HG02938 (cell line): ENCODE data around the gene CADM1.

ENCODE experiments used
- ATAC-seq: cut with Tn5 transposase; IDR thresholded peaks from one replicate; pipeline ENCODE4 v1.9.1; 2021; ENCODE audit warnings: mild to moderate bottlenecking, moderate library complexity; ENCODE audit not compliant: unreplicated experiment

CADM1 gene

DNA sequence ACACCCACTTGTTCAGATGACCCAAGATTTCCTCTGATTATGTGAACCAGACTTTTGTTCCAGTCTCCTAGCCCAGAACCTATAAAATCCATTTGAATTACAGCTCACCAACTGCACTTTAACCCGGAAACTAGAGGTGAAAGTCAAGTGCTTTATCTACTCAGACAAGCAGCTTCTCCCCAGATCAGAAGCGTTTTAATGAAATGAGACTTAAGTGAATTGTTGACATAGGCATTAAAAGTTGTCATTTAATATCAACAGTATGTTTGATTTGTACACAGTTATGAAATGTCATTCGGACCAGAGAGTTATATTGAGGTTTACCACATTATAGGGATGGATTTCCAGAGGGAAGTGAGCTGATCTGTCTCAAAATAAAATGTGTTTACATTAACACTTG is 52.0 kb downstream of the CADM1 start:
- no peak for ATAC-seq

DNA sequence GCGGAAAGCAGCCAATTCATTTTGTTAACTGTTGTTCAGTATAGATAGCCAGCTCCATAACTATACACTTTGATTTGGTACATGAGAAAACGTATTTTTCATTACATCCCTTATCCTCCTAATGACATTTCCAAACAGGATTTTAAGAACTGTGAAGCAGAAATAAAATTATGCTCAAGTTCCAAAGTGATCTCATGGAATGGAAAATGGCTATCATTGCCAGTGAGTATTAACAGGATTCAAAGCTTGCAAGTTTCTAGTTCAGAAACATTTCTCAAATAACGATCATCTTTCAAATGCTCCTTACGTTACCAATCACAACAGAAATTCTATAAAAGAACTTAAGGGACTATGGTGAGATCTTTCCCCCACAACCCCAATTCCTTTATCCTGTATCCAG is 53.7 kb downstream of the CADM1 start:
- ATAC-seq = no peak

DNA sequence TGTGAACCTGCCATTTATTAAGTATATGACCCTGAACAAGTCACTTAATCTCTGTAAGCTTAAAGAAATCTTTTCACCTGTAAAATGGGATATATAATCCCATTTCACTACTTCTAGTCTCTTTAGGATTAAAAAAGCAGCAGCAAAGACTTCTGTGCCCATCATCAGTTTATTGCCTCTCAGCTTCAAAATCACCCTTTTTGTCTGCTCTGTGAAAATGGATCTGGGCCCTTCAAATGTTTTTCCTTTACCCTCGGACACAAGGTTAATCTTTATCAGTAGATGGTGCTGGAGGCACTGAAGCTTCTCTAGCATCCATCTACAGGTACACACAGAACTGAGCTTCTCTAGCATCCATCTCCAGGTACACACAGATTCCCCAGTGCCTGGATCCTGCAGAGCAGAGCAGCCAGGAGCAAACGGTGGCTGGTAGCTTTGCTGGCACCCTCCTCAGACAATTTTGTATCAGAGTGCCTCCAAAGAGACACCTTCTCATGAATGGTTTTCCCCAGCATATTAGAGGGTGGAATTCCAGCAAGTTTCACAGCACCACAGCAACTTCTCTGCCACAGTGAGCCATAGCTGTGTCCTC is 56.8 kb downstream of the CADM1 start:
- no peak for ATAC-seq

DNA sequence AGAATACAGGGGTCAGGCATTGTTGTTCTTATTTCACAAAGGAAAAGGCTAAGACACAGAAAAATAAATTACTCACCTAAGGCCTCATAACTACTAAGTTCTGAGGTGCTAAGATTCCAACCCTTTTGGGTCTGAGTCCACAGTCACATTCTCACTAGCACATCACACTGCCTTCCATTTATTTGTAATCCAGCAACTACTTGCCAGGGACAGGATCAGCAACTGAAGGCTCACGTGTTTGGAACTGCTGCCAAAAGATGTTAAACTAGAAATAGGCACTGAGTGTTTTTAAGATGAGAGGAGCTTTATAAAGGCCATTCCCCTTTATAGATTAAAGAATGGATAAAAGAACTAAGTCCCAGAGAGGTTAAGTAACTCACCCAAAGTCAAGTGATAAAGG is 58.0 kb downstream of the CADM1 start:
- no peak for ATAC-seq

DNA sequence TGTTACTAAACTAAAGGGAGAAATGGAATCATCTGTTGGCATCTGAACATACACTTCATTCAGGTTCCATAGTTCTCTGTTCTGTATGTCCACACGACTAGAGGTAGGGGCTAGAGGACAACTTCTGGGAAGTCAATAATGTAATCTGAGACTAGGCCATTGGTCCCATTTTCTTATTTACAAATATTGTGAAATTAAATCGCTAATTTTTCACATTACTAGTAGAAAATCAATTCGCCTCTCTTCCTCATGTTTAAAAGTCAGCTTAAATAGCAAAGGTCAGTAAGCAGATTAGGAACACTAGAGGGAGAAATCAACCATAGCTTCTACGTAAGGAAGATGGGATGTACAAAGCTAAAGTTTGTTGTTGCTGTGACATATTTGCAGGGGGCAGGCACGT is 59.7 kb downstream of the CADM1 start:
- ATAC-seq = no peak

DNA sequence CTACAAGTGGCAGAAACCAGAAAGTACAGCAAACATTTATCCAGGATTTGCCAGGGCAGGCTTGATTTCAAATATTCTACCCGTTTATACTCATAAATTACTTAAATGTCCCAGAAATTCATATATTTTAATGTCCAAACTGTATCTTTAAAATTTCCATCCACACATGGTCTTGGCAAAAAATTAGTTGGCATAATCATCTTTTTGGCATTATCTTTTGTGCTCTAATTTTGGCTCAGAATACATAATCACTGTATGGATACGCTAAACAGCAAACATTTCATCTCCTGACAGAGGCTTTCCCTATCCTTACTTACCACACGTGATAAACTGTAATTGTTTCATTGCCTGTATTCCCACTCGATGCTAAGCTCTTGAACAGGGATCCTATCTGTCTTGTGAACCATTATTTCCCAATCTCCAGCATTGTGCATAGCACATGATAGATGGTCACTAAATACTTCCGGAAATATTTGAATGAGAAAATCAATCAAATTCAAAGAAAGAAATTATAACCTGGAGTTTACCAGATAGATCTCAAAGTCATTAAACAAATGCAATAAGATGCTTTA is 64.2 kb downstream of the CADM1 start:
- no peak for ATAC-seq

DNA sequence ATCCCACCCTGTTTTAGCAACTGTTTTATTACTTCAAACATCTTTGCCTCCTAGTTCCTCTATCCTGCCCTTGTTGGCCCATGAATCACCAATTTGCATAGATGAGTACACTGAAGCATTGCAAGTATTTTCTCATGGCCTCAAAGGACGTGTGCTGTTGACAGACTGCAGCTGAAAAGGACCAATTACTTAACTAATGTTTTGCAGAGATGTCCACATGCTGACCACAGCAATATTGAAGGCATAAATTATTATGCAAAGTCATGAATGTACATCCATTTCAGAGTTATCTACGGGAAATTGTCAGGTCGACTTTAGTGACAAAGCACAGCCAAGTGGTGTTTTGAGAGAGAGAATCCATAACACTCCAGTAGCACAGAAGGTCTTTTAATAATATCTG is 64.8 kb downstream of the CADM1 start:
- ATAC-seq = no peak

DNA sequence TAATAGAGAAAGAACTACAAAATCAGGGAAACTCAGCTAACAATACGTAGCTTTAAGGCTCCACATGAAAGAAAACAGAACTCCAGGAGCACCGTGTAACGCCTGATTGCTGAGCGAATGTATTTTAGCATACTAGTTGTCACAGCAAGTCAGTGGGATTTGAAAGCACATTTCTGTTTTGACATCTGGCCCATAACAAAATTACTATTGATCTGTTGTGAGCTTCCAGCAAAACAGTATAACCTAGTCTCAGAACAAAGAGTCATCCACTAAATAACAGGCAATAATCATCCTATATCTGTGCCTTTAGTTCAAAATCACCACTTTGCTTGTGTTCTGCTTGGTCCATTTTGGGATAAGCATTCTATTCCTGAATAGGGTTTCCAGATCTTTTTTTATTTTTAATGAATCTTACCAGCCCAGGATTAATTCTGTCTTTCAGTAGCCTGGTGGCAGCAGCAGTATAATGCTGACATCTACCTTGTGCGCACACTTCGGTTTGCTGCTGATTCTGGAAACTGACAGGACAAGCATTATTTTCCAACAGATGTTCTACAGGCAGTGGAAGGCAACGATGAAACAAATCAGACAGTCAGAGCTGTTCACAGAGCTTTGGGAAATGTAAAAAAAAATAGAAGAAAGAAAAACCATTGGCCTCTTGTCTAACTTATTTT is 66.2 kb downstream of the CADM1 start:
- no peak for ATAC-seq

DNA sequence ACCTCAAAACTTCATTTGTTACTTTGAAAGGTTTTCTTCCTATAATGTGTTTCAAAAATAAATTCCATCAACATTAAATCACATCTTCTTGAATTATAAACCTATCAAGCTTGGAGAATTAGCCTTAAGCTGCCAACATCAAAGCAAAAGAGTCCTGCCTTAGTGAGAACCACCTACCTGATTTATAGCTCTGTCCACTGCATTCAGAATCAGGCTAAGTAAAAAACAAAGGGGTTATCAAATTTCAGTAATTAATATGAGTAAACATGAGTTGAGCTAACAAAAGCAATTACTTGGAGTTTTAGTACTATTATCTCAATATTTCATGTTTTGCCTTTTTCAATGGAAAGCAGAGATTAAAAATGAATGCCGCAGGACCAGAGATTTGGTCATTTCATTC is 73.9 kb downstream of the CADM1 start:
- no peak for ATAC-seq

DNA sequence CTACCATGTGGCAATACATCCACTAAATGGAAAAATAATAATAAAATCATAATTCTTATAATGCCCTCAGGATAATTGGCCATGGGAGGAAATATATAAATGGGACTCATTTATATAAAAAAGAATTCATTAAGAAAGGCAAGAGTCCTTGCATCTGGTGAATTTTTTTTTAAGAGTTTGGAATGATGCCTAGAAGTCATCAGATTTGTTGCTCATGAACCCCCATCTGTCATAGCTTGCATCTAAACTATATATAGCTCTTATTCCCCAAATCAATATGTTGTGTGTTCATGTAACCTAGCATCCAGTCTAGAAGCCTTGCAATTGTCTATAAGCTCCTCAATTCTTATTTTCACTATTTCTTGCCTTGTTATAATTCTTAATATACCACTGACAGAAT is 75.9 kb downstream of the CADM1 start:
- no peak for ATAC-seq

DNA sequence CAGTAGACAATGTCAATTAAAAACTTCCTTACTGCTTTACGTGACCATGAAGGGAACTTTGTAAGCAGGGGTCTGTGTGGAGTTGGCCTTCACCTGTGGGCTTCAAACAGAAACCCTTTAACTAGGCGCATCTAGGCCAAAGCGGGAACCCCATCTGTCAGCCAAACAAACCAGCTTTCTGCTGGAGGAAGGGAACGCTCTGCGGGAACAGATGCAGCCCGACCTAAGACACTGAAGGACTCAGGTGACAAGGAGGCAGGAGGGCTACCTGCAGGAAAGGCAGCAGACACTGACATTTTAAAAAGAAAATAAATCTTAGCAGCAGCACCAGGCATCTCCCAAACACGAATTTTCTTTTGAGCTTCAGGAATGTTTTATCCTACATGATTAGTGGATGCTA is 78.4 kb downstream of the CADM1 start:
- no peak for ATAC-seq

DNA sequence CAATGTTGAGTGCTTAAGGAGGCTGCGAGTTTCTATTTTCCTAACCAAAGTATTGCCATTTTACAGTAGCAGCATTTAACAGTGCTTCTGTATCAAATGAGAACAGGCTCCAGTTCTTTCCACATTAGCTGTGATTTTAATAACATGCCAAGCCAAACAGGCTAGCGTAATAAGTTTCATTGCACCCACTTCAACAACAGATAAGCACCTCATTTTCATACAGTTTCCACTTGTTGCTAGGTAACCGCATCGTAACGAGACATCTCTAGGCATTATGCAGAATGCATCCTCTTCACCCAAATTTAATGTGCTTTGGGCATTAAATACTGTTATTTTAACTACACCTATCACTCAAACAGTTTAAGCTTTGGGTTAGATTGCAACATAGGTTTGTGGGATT is 79.0 kb downstream of the CADM1 start:
- ATAC-seq = no peak

DNA sequence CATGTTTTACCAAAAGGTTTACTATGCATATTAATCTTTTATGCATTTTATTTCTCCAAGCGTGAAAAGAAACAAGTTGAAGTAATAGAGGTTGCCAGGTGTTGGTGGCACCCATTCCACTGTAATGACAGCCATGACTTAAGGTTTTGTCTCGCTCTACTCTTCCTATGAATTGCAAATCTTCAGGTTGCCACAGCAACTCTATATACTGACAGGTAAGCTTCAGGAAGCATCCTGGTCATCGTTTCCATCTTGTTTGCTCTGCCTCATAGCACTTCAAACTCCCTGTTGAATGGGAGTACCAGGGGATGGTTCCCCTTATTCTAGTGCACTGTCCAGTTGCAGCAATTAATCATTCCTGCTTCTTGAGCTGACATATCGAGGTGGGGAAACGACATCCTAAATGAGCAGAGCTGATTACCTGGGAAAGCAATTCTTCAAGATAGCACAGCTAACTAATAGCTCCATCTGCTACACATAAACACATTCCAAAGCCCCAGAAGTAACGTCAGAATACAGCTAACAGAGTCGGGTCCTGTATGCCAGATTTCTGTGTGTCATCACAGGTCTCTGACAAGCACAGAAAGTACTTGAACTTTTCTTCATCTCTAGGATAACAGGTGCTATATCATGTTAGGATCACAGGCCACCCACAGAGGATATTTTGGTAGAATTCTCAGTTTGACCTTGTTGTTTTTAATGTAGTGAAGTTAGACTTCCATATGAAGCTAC is 80.3 kb downstream of the CADM1 start:
- no peak for ATAC-seq

DNA sequence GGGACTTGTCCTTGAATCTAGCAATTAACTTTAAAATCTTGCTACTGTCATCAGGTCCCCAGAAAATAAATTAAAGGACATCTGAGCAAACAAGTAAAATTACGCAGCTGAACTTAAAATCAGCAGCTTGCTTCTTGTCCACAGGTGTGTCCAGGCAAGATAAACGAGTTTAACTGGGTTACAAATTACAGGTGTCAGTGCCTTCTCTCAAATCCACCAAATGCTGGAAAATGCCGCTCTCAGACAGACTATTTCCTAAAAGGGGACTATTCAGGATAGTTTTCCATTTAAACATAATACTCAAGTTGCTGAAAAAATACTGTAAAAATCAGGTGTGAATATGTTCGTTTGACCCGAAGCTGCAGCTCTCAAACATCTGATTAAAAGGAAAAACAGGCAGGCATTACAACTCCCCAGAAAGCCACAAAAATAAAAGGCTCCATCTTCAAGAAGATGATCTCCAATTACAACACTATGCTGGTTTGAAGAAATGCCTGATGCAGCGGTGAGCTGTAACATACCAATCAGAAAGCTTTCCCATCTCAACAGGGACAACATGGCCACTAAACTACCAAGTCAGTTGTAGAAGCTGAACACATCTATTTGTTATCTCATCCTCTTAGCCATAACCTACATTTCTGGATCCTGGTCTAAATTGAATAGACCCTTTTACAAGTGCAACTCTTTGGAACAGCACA is 82.1 kb downstream of the CADM1 start:
- no peak for ATAC-seq

DNA sequence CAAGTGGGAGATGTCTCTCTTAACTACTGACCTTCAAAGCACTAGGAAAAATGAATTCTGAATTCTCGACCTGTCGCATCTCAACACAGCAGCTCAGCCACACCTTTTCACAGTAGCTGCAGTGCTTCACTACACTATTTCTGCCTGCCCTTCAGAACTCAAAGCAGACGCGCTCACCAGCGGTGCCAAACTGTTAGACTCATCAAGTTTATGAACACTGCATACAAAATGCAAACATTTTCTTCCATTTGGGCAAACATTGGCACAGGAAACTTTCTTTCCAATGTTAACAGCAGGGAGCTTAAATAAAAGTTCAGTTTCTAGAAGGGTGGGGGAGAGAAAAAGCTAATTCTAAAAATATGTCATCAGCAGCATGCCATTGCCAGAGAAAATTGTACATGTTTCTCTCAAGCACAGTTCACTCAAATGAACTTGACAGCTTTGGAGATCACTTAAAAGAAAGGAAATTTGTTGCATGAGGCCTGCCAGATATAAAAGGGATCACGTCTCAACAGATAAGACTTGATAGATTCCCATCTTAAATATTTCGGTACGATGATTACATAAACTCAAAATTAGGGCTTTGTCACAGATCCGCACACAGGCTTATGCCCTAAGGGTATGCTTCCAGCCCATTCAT is 82.7 kb downstream of the CADM1 start:
- no peak for ATAC-seq

DNA sequence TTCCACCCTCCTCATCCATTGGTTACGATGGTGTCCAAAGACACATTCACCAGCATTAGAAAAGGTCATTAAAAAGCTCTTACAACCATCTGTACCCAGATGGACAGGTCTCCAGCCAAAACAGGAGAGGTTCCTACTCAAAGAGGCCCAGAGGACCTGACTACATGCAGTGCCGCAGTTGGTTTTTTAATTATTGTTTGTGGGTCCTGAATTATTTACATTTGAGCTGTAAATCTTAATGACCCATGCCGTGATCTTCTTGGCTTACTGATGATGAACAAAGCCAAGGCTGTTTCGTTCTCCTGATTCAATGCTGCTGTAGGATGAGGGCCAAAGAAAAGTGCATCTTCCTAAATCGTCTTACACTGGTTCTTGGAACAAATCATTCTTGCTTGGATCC is 83.7 kb downstream of the CADM1 start:
- ATAC-seq = no peak

DNA sequence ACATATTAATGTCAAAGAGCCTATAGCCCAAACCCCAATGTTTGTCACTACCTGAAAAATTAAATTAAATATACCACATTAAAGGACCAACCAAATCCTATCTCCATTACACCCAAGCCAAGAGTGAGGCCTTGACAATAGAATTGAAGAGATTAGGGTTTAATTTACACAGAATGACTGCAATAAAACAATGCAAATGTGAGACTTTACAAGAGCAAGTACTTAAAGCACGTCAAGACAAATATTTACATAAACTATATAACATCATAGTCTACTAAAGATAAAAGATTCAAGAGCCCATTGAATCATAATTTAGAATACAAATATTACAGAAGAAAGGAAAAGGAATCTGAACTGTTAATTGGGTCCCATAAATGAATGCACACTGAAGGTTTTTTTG is 85.6 kb downstream of the CADM1 start:
- ATAC-seq = no peak

DNA sequence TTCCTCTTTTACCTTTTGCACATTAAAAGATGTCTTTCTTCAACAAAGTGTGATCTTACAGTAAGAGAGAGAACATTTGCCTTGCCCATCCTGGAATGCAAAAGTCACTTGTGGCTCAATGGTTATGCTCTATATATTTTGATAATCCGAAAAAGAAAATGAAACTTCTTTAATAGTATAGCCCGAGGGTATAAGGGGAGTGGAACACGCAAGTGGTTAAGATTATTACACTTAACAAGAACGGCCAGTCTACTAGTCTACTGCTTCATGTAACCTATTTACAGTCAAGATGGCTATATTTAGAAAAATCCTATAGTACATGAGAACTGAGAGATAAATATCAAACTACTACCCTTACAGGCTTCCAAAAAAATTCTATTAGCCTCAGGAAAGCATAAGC is 86.1 kb downstream of the CADM1 start:
- ATAC-seq = no peak

DNA sequence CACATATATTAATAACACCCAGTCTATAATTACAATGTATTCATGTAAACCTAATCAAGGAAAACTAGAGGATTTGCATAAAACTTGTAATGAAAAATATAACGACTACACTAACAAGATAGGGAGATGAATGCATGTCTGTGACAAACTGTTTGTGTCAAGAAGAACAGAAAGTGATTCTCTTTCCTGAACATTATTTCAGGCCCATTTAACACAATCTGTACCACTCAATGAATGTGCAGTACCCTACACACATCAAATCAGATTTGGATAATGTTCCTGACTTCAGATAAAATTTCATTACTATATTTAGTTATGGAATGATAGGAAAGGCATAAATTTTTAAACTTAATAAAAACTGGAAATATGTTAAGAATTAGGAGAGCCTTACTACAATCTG is 93.1 kb downstream of the CADM1 start:
- no peak for ATAC-seq

DNA sequence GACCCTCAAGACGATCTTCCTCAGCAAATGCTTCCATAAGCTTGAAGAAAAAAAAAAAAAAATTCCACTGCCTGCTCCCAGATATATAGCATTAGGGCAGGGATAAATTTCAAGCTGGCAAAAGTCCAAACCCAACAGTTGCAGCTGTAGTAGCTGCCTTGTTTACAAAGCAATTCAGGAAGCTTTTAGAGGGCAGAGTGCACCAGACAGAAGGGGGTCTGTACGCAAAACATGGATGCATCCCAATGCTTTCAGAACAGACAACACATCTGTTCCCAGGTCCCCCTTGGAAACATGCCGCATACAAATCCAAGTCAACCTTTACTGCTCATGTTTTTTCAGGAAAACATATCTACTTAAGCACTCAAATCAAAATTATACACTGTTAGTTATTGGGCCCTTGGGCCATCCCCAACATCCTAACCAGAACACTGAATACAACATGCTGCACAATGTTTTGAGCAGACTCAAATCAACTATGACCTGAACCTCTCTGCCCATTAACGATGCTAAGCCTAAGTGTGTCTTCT is 94.5 kb downstream of the CADM1 start:
- no peak for ATAC-seq
